ENCODE measurements around the gene HTD2. TPM values are rescaled to one million over a fixed set of nuclear protein-coding genes. Genes with fewer than 3 reads are reported as not detected.

HTD2 gene
- polyA plus RNA-seq, 1 of the 3 experiments (the other 2 are of a cell fraction): 3.0 TPM

GRCh38 chr3:58274027-58274614 lies 32.2 kb upstream of the HTD2 start:
- Histone ChIP-seq H2AFZ (ENCODE audit: low read depth) (no peak overlapping the region), H4K20me1 (ENCODE audit: insufficient read depth) (no peaks in the 10 kb centered on the region), H3K27ac (ENCODE audit: low read depth in 2 of 2, low read length in 1 of 2) (peak overlapping the region in 1 of 2 experiments; percentile 11; a peak in 1 of 4 replicates), H3K4me1 (ENCODE audit: control insufficient read depth in 1 of 2, insufficient read depth in 2 of 2, low read depth in 1 of 2, low read length in 1 of 2) (peaks cover 0 to 7% of the 10 kb centered on the region in 2 experiments; a peak in 1 of 4 replicates), H3K9me2 (no peaks in the 10 kb centered on the region), H3K4me2 (no peak overlapping the region), H3K36me3 (replicated peaks in 1 of 2; ENCODE audit: control insufficient read depth in 1 of 2, insufficient read depth in 2 of 2, low read length in 1 of 2) (peaks cover 0 to 10% of the 10 kb centered on the region in 2 experiments), H3K79me2 (ENCODE audit: insufficient read depth) (no peaks in the 10 kb centered on the region), H3K4me3 (ENCODE audit: low read depth in 2 of 2, low read length in 1 of 2) (no peak overlapping the region), H3K27me3 (ENCODE audit: insufficient read depth) (no peaks in the 10 kb centered on the region), H3F3A (replicated peaks; ENCODE audit: insufficient read depth) (peaks cover 25% of the 10 kb centered on the region), H3K9ac (no peak overlapping the region), H3K9me3 (no peaks in the 10 kb centered on the region)
- WGBS (ENCODE audit: low lambda C conversion rate): 75% methylated on average over 3 of the region's 3 CpGs
- no peak for DNase-seq
- TF ChIP-seq CHD2 (IDR thresholded peaks at IDR 0.05; ENCODE audit: low read length, partially characterized antibody) (no peak), TAF1 (IDR thresholded peaks at IDR 0.05; ENCODE audit: borderline replicate concordance, low read depth, low read length) (no peak), FOXJ3 (CRISPR knock-in tag; IDR thresholded peaks at IDR 0.05) (no peak), MAX (IDR thresholded peaks at IDR 0.05; ENCODE audit: low read depth) (no peak), TCF12 (IDR thresholded peaks at IDR 0.05) (0 out of 2 replicates have a peak, but pooled peaks have one; percentile 4), USF2 (IDR thresholded peaks at IDR 0.05; ENCODE audit: borderline replicate concordance, low read depth, low read length) (no peak)
- TF ChIP-seq, protein P1, sequence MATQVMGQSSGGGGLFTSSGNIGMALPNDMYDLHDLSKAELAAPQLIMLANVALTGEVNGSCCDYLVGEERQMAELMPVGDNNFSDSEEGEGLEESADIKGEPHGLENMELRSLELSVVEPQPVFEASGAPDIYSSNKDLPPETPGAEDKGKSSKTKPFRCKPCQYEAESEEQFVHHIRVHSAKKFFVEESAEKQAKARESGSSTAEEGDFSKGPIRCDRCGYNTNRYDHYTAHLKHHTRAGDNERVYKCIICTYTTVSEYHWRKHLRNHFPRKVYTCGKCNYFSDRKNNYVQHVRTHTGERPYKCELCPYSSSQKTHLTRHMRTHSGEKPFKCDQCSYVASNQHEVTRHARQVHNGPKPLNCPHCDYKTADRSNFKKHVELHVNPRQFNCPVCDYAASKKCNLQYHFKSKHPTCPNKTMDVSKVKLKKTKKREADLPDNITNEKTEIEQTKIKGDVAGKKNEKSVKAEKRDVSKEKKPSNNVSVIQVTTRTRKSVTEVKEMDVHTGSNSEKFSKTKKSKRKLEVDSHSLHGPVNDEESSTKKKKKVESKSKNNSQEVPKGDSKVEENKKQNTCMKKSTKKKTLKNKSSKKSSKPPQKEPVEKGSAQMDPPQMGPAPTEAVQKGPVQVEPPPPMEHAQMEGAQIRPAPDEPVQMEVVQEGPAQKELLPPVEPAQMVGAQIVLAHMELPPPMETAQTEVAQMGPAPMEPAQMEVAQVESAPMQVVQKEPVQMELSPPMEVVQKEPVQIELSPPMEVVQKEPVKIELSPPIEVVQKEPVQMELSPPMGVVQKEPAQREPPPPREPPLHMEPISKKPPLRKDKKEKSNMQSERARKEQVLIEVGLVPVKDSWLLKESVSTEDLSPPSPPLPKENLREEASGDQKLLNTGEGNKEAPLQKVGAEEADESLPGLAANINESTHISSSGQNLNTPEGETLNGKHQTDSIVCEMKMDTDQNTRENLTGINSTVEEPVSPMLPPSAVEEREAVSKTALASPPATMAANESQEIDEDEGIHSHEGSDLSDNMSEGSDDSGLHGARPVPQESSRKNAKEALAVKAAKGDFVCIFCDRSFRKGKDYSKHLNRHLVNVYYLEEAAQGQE (IDR thresholded peaks at IDR 0.05; ENCODE audit: low read depth, low read length): no peak
- TF ChIP-seq, protein P2, sequence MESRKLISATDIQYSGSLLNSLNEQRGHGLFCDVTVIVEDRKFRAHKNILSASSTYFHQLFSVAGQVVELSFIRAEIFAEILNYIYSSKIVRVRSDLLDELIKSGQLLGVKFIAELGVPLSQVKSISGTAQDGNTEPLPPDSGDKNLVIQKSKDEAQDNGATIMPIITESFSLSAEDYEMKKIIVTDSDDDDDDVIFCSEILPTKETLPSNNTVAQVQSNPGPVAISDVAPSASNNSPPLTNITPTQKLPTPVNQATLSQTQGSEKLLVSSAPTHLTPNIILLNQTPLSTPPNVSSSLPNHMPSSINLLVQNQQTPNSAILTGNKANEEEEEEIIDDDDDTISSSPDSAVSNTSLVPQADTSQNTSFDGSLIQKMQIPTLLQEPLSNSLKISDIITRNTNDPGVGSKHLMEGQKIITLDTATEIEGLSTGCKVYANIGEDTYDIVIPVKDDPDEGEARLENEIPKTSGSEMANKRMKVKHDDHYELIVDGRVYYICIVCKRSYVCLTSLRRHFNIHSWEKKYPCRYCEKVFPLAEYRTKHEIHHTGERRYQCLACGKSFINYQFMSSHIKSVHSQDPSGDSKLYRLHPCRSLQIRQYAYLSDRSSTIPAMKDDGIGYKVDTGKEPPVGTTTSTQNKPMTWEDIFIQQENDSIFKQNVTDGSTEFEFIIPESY (IDR thresholded peaks at IDR 0.05; ENCODE audit: borderline replicate concordance, low read depth): no peak
- ChIA-PET CTCF (interaction anchor here (2.0 kb wide), 1 partner anchor 26 kb away, joined by 5 read pairs; no protein-coding TSS in a partner anchor), POLR2A (no interaction called here)
